HEK293 (cell line): ENCODE results near the gene IPO13.

Experiments
- PATZ1 ChIP-seq: fragments of 450-650 bp; formaldehyde crosslinking; IDR thresholded peaks from 2 replicates; pipeline ENCODE4 v1.5.1; 2016; ENCODE audit warnings: missing biosample characterization, missing genetic modification characterization
- RBAK ChIP-seq: fragments of 450-650 bp; formaldehyde crosslinking; IDR thresholded peaks from 2 replicates; pipeline ENCODE4 v1.5.1; 2016; ENCODE audit warnings: missing biosample characterization, missing genetic modification characterization
- REST ChIP-seq: fragments of 450-650 bp; formaldehyde crosslinking; IDR thresholded peaks from 2 replicates; pipeline ENCODE4 v1.5.1; 2016; ENCODE audit warnings: missing biosample characterization, missing genetic modification characterization
- SETDB1 ChIP-seq: IDR thresholded peaks from one replicate; pipeline ENCODE4 v1.6.1; 2017; ENCODE audit warnings: mild to moderate bottlenecking, low read length, moderate library complexity, mixed read lengths; ENCODE audit not compliant: insufficient read length
- ZNF140 ChIP-seq: fragments of 450-650 bp; formaldehyde crosslinking; IDR thresholded peaks from 2 replicates; pipeline ENCODE4 v1.5.1; 2016; ENCODE audit warnings: missing biosample characterization, missing genetic modification characterization
- ZNF175 ChIP-seq: fragments of 450-650 bp; formaldehyde crosslinking; IDR thresholded peaks from 2 replicates; pipeline ENCODE4 v1.5.1; 2016; ENCODE audit warnings: missing biosample characterization, missing genetic modification characterization
- ZNF544 ChIP-seq: fragments of 450-650 bp; formaldehyde crosslinking; IDR thresholded peaks from 2 replicates; pipeline ENCODE4 v1.5.0; 2017; ENCODE audit warnings: missing biosample characterization, missing genetic modification characterization
- ZNF561 ChIP-seq: fragments of 450-650 bp; IDR thresholded peaks from 2 replicates; pipeline ENCODE4 v1.5.1; 2018; ENCODE audit warnings: missing biosample characterization, missing genetic modification characterization, borderline replicate concordance
- ZNF776 ChIP-seq: fragments of 450-650 bp; formaldehyde crosslinking; IDR thresholded peaks from 2 replicates; pipeline ENCODE4 v1.5.0; 2017; ENCODE audit warnings: missing biosample characterization, missing genetic modification characterization, borderline replicate concordance
- TF ChIP-seq, protein P1 (sequence below): fragments of 450-650 bp; formaldehyde crosslinking; IDR thresholded peaks from 2 replicates; pipeline ENCODE4 v1.5.1; 2016; ENCODE audit warnings: missing biosample characterization, missing genetic modification characterization

GRCh38 chr1:43973981-43974442, 27.3 kb downstream of the IPO13 start:
- TF ChIP-seq, protein P1, sequence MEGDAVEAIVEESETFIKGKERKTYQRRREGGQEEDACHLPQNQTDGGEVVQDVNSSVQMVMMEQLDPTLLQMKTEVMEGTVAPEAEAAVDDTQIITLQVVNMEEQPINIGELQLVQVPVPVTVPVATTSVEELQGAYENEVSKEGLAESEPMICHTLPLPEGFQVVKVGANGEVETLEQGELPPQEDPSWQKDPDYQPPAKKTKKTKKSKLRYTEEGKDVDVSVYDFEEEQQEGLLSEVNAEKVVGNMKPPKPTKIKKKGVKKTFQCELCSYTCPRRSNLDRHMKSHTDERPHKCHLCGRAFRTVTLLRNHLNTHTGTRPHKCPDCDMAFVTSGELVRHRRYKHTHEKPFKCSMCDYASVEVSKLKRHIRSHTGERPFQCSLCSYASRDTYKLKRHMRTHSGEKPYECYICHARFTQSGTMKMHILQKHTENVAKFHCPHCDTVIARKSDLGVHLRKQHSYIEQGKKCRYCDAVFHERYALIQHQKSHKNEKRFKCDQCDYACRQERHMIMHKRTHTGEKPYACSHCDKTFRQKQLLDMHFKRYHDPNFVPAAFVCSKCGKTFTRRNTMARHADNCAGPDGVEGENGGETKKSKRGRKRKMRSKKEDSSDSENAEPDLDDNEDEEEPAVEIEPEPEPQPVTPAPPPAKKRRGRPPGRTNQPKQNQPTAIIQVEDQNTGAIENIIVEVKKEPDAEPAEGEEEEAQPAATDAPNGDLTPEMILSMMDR (tag by site-specific recombination) = no peak
- no peak for TF ChIP-seq ZNF561 (tag by site-specific recombination)
- no peak for TF ChIP-seq PATZ1 (tag by site-specific recombination)
- TF ChIP-seq REST (tag by site-specific recombination) = no peak
- TF ChIP-seq ZNF544 (tag by site-specific recombination) = no peak
- no peak for TF ChIP-seq ZNF175 (tag by site-specific recombination)
- no peak for TF ChIP-seq ZNF140
- no peak for TF ChIP-seq ZNF776
- TF ChIP-seq RBAK (tag by site-specific recombination) = no peak
- no peak for TF ChIP-seq SETDB1
